WTC11 (cell line): ENCODE data around the gene AURKAIP1. TPM values are rescaled to one million over a fixed set of nuclear protein-coding genes. Genes with fewer than 3 reads are reported as not detected.

Experiments used
- CDX4 ChIP-seq: fragments of 250-450 bp; sonication (Bioruptor Pico); IDR thresholded peaks from 2 replicates; pipeline ENCODE4 v1.9.0; 2021; ENCODE audit warnings: moderate library complexity, mild to moderate bottlenecking, inconsistent platforms, borderline replicate concordance
- CREM ChIP-seq: sonication (generic); formaldehyde crosslinking; IDR thresholded peaks from 2 replicates; pipeline ENCODE4 v1.8.1; 2022; ENCODE audit warnings: mild to moderate bottlenecking, missing genetic modification reagents, moderate library complexity
- E2F5 ChIP-seq: sonication (generic); formaldehyde crosslinking; IDR thresholded peaks from 2 replicates; pipeline ENCODE4 v1.8.1; 2022; ENCODE audit warnings: mild to moderate bottlenecking, moderate library complexity, missing genetic modification reagents
- FOXK1 ChIP-seq: sonication (generic); formaldehyde crosslinking; IDR thresholded peaks from 2 replicates; pipeline ENCODE4 v1.8.0; 2022; ENCODE audit warnings: mild to moderate bottlenecking, moderate library complexity, missing genetic modification reagents
- HMGA2 ChIP-seq: fragments of 250-450 bp; sonication (Bioruptor Pico); IDR thresholded peaks from 2 replicates; pipeline ENCODE4 v1.4.0; 2021; ENCODE audit warnings: mild to moderate bottlenecking, moderate library complexity
- MLX ChIP-seq: sonication (generic); formaldehyde crosslinking; IDR thresholded peaks from 2 replicates; pipeline ENCODE4 v1.8.1; 2023; ENCODE audit warnings: mild to moderate bottlenecking, missing genetic modification reagents, moderate library complexity
- NFE2L1 ChIP-seq: sonication (generic); formaldehyde crosslinking; IDR thresholded peaks from 2 replicates; pipeline ENCODE4 v1.8.1; 2023; ENCODE audit warnings: missing genetic modification reagents
- PRDM15 ChIP-seq: sonication (generic); formaldehyde crosslinking; IDR thresholded peaks from 2 replicates; pipeline ENCODE4 v1.8.0; 2022; ENCODE audit warnings: missing genetic modification reagents
- RELA ChIP-seq: sonication (generic); formaldehyde crosslinking; IDR thresholded peaks from 2 replicates; pipeline ENCODE4 v1.8.1; 2022; ENCODE audit warnings: missing genetic modification reagents, mild to moderate bottlenecking, borderline replicate concordance
- SP1 ChIP-seq: sonication (generic); formaldehyde crosslinking; conservative IDR thresholded peaks from 2 replicates; pipeline ENCODE4 v1.8.1; 2022; ENCODE audit warnings: missing genetic modification reagents
- ZMAT4 ChIP-seq: fragments of 250-450 bp; sonication (Bioruptor Pico); IDR thresholded peaks from 2 replicates; pipeline ENCODE4 v1.9.0; 2021; ENCODE audit warnings: mild to moderate bottlenecking
- ZNF121 ChIP-seq: sonication (generic); formaldehyde crosslinking; IDR thresholded peaks from 2 replicates; pipeline ENCODE4 v1.8.0; 2023; ENCODE audit warnings: missing genetic modification reagents
- ZNF232 ChIP-seq: sonication (generic); formaldehyde crosslinking; IDR thresholded peaks from 2 replicates; pipeline ENCODE4 v1.8.0; 2022; ENCODE audit warnings: mild to moderate bottlenecking, missing genetic modification reagents
- ZNF396 ChIP-seq: fragments of 250-450 bp; sonication (Bioruptor Pico); IDR thresholded peaks from 2 replicates; pipeline ENCODE4 v1.8.0; 2021; ENCODE audit warnings: mild to moderate bottlenecking, moderate library complexity, borderline replicate concordance
- ZNF423 ChIP-seq: fragments of 250-450 bp; sonication (Bioruptor Pico); IDR thresholded peaks from 2 replicates; pipeline ENCODE4 v2.1.2; 2022; ENCODE audit warnings: mild to moderate bottlenecking, moderate library complexity
- ZNF425 ChIP-seq: fragments of 250-450 bp; sonication (Bioruptor Pico); conservative IDR thresholded peaks from 2 replicates; pipeline ENCODE4 v1.9.0; 2021; ENCODE audit warnings: mild to moderate bottlenecking
- ZSCAN18 ChIP-seq: fragments of 250-450 bp; sonication (Bioruptor Pico); IDR thresholded peaks from 2 replicates; pipeline ENCODE4 v2.1.2; 2022; ENCODE audit warnings: mild to moderate bottlenecking, moderate library complexity
- total RNA-seq: library from RNA; stranded (reverse); gene quantifications from 3 replicates; pipeline ENCODE4 v1.2.3, GENCODE V29; 2021
- TF ChIP-seq, protein P1 (sequence below): sonication (generic); formaldehyde crosslinking; IDR thresholded peaks from 2 replicates; pipeline ENCODE4 v1.8.1; 2023; ENCODE audit warnings: mild to moderate bottlenecking, missing genetic modification reagents
- TF ChIP-seq, protein P2 (sequence below): sonication (generic); formaldehyde crosslinking; IDR thresholded peaks from 2 replicates; pipeline ENCODE4 v1.8.0; 2022; ENCODE audit warnings: mild to moderate bottlenecking, missing genetic modification reagents
- TF ChIP-seq, protein P3 (sequence below): sonication (generic); formaldehyde crosslinking; IDR thresholded peaks from 2 replicates; pipeline ENCODE4 v1.8.0; 2023; ENCODE audit warnings: mild to moderate bottlenecking, missing genetic modification reagents
- TF ChIP-seq, protein P4 (sequence below): sonication (generic); formaldehyde crosslinking; IDR thresholded peaks from 2 replicates; pipeline ENCODE4 v1.8.0; 2022; ENCODE audit warnings: mild to moderate bottlenecking, missing genetic modification reagents

AURKAIP1 gene
- total RNA-seq, 1 experiment from 2014 or later = 268 TPM

DNA sequence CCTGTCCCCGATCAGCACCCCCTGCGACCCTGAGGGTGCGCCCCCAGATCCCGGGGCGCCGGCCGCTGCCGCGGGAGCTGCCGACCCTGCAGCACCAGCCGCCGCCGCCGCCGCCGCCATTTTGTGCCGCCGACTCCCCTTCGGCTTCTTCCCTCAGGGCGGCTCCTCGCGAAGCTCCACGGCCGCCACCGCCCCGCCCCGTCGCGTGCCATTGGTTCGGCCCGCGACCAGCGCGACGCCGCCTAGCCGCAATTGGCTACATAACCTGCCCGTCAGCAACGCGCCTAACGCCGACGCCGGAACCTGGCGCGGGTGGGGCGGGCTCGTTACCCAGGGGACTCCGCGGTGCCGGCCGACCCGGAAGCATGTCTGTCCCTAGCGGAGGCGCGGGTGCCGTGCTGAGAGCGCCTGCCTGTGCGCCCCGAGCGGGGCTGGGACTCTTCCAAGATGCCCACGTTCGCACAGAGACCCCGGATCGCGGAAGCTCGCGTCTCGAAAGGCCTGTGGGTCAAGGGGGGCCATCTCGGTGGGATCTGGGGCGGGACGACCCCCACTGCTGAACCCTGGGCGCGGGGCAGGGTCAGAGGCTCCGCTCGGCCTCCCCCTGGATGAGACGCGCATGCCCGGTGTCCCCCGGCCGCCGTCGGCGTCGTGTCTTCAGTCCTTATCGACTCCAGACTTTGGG lies 24.3 kb upstream of the AURKAIP1 start, which contains the start of gene CCNL2 (continued):
- TF ChIP-seq, protein P1, sequence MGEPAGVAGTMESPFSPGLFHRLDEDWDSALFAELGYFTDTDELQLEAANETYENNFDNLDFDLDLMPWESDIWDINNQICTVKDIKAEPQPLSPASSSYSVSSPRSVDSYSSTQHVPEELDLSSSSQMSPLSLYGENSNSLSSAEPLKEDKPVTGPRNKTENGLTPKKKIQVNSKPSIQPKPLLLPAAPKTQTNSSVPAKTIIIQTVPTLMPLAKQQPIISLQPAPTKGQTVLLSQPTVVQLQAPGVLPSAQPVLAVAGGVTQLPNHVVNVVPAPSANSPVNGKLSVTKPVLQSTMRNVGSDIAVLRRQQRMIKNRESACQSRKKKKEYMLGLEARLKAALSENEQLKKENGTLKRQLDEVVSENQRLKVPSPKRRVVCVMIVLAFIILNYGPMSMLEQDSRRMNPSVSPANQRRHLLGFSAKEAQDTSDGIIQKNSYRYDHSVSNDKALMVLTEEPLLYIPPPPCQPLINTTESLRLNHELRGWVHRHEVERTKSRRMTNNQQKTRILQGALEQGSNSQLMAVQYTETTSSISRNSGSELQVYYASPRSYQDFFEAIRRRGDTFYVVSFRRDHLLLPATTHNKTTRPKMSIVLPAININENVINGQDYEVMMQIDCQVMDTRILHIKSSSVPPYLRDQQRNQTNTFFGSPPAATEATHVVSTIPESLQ (CRISPR knock-in tag) = no peak
- TF ChIP-seq NFE2L1 (CRISPR knock-in tag) = no peak; the same call in none of the 2 replicates
- no peak for TF ChIP-seq PRDM15 (CRISPR knock-in tag)
- TF ChIP-seq, protein P2, sequence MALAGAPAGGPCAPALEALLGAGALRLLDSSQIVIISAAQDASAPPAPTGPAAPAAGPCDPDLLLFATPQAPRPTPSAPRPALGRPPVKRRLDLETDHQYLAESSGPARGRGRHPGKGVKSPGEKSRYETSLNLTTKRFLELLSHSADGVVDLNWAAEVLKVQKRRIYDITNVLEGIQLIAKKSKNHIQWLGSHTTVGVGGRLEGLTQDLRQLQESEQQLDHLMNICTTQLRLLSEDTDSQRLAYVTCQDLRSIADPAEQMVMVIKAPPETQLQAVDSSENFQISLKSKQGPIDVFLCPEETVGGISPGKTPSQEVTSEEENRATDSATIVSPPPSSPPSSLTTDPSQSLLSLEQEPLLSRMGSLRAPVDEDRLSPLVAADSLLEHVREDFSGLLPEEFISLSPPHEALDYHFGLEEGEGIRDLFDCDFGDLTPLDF (CRISPR knock-in tag) = no peak
- TF ChIP-seq ZNF232 = no peak
- TF ChIP-seq, protein P3, sequence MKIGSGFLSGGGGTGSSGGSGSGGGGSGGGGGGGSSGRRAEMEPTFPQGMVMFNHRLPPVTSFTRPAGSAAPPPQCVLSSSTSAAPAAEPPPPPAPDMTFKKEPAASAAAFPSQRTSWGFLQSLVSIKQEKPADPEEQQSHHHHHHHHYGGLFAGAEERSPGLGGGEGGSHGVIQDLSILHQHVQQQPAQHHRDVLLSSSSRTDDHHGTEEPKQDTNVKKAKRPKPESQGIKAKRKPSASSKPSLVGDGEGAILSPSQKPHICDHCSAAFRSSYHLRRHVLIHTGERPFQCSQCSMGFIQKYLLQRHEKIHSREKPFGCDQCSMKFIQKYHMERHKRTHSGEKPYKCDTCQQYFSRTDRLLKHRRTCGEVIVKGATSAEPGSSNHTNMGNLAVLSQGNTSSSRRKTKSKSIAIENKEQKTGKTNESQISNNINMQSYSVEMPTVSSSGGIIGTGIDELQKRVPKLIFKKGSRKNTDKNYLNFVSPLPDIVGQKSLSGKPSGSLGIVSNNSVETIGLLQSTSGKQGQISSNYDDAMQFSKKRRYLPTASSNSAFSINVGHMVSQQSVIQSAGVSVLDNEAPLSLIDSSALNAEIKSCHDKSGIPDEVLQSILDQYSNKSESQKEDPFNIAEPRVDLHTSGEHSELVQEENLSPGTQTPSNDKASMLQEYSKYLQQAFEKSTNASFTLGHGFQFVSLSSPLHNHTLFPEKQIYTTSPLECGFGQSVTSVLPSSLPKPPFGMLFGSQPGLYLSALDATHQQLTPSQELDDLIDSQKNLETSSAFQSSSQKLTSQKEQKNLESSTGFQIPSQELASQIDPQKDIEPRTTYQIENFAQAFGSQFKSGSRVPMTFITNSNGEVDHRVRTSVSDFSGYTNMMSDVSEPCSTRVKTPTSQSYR (CRISPR knock-in tag) = 0 out of 2 replicates have a peak, but pooled peaks have one; percentile 55
- no peak for TF ChIP-seq ZNF423 (CRISPR knock-in tag)
- TF ChIP-seq ZMAT4 (CRISPR knock-in tag) = no peak
- no peak for TF ChIP-seq ZNF121
- peak; percentile 84 for TF ChIP-seq FOXK1 (CRISPR knock-in tag)
- no peak for TF ChIP-seq RELA (CRISPR knock-in tag)
- TF ChIP-seq CDX4 = no peak
- TF ChIP-seq, protein P4, sequence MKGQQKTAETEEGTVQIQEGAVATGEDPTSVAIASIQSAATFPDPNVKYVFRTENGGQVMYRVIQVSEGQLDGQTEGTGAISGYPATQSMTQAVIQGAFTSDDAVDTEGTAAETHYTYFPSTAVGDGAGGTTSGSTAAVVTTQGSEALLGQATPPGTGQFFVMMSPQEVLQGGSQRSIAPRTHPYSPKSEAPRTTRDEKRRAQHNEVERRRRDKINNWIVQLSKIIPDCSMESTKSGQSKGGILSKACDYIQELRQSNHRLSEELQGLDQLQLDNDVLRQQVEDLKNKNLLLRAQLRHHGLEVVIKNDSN (CRISPR knock-in tag) = peak; percentile 17; the same call in 1 of the 2 replicates
- TF ChIP-seq MLX (CRISPR knock-in tag) = no peak
- TF ChIP-seq SP1 (CRISPR knock-in tag) = peak; percentile 99
- TF ChIP-seq HMGA2 (CRISPR knock-in tag) = no peak
- peak; percentile 94 for TF ChIP-seq CREM
- TF ChIP-seq ZNF396 (CRISPR knock-in tag) = no peak
- no peak for TF ChIP-seq ZSCAN18
- peak; percentile 59 for TF ChIP-seq E2F5 (CRISPR knock-in tag)
- no peak for TF ChIP-seq ZNF425 (CRISPR knock-in tag)
